Measurements from ENCODE around the gene HBM. TPM values are rescaled to one million over a fixed set of nuclear protein-coding genes. Genes with fewer than 3 reads are reported as not detected.
"Not testable (repeated sequence)": the region's sequence is repeated elsewhere in the genome, so short reads cannot be mapped to it uniquely, and the experiment has no call there.

The HBM gene
- total RNA-seq, 4 donors from 2014 or later = not detected

GRCh38 chr16:119295-119694 is 46.5 kb upstream of the HBM start:
- intact Hi-C loops (cut with DNase I; ENCODE audit: low total_unique reads) = no loop called here
- no peaks in the 10 kb centered on the region for H3K9me3 ChIP-seq
- TF ChIP-seq POLR2AphosphoS5 (IDR thresholded peaks at IDR 0.05) (no peak), POLR2A (IDR thresholded peaks at IDR 0.05) (no peak), CTCF (IDR thresholded peaks at IDR 0.05) (no peak), EP300 (IDR thresholded peaks at IDR 0.05; ENCODE audit: low read depth) (no peak)

GRCh38 chr16:119835-120491 is 45.8 kb upstream of the HBM start:
- in situ Hi-C loops (cut with MboI; ENCODE audit: low pct_ligation_motif_present in 1 of 4, low pct_unique_long_range_greater_than_20kb in 1 of 4, low sequenced_read_pairs in 3 of 4) = no loop called here
- H3K9me3 ChIP-seq = no peaks in the 10 kb centered on the region
- 83 to 90% methylated on average over 1 to 3 of the region's 3 CpGs for WGBS, 2 donors (ENCODE audit: low coverage in 1 of 2)

More at GRCh38 chr16:119295-119694, 46.5 kb upstream of the HBM start:
- 94% methylated on average over 5 of the region's 5 CpGs; no CpG with 5 or more reads in 1 of the 2 donors for WGBS, 2 donors (ENCODE audit: low coverage in 1 of 2)
- in situ Hi-C loops (cut with MboI; ENCODE audit: low pct_ligation_motif_present in 1 of 4, low pct_unique_long_range_greater_than_20kb in 1 of 4, low sequenced_read_pairs in 3 of 4) = no loop called here
- Histone ChIP-seq H3K27me3 (no peaks in the 10 kb centered on the region), H3K4me3 (no peak overlapping the region), H3K36me3 (no peaks in the 10 kb centered on the region), H3K4me1 (peaks cover 0 to 8% (median 4%) of the 10 kb centered on the region in 4 donors), H3K27ac (no peak overlapping the region)
- DNase-seq = no peak

GRCh38 chr16:120756-121155 is 45.0 kb upstream of the HBM start:
- Histone ChIP-seq H3K27ac (no peak overlapping the region), H3K36me3 (no peaks in the 10 kb centered on the region), H3K27me3 (no peaks in the 10 kb centered on the region), H3K9me3 (no peaks in the 10 kb centered on the region), H3K4me3 (no peak overlapping the region), H3K4me1 (peaks cover 0 to 8% (median 4%) of the 10 kb centered on the region in 4 donors)
- intact Hi-C loops (cut with DNase I; ENCODE audit: low total_unique reads) (no loop called here), in situ Hi-C loops (cut with MboI; ENCODE audit: low pct_ligation_motif_present in 1 of 4, low pct_unique_long_range_greater_than_20kb in 1 of 4, low sequenced_read_pairs in 3 of 4) (no loop called here)
- WGBS, 2 donors (ENCODE audit: low coverage in 1 of 2) = 92 to 100% methylated on average over 2 of the region's 2 CpGs
- TF ChIP-seq EP300 (IDR thresholded peaks at IDR 0.05; ENCODE audit: low read depth) = no peak
- no peak for TF ChIP-seq POLR2AphosphoS5 (IDR thresholded peaks at IDR 0.05)
- TF ChIP-seq POLR2A (IDR thresholded peaks at IDR 0.05) = no peak
- TF ChIP-seq CTCF (IDR thresholded peaks at IDR 0.05) = no peak
- DNase-seq = no peak

More at GRCh38 chr16:119835-120491, 45.8 kb upstream of the HBM start:
- intact Hi-C loops (cut with DNase I; ENCODE audit: low total_unique reads) = no loop called here
- peaks cover 0 to 8% (median 4%) of the 10 kb centered on the region in 4 donors for H3K4me1 ChIP-seq
- no peak for TF ChIP-seq POLR2AphosphoS5 (IDR thresholded peaks at IDR 0.05)
- no peak for TF ChIP-seq CTCF (IDR thresholded peaks at IDR 0.05)
- TF ChIP-seq EP300 (IDR thresholded peaks at IDR 0.05; ENCODE audit: low read depth) = no peak
- TF ChIP-seq POLR2A (IDR thresholded peaks at IDR 0.05) = no peak
- H3K27me3 ChIP-seq = no peaks in the 10 kb centered on the region
- H3K27ac ChIP-seq = no peak overlapping the region
- no peaks in the 10 kb centered on the region for H3K36me3 ChIP-seq
- no peak for DNase-seq
- H3K4me3 ChIP-seq = no peak overlapping the region

- in situ Hi-C loops (cut with MboI; ENCODE audit: low pct_ligation_motif_present in 1 of 4, low pct_unique_long_range_greater_than_20kb in 1 of 4, low sequenced_read_pairs in 3 of 4) = no loop called here
- intact Hi-C loops (cut with DNase I; ENCODE audit: low total_unique reads) = no loop called here
- no peak overlapping the region for H3K27ac ChIP-seq
Measured at GRCh38 chr16:122361-122760, 43.4 kb upstream of the HBM start.

GRCh38 chr16:123558-124350 is 42.0 kb upstream of the HBM start:
- H3K27ac ChIP-seq; H3K4me1 ChIP-seq; H3K36me3 ChIP-seq; intact Hi-C loops (cut with DNase I; ENCODE audit: low total_unique reads); H3K4me3 ChIP-seq; H3K9me3 ChIP-seq; DNase-seq; in situ Hi-C loops (cut with MboI; ENCODE audit: low pct_ligation_motif_present in 1 of 4, low pct_unique_long_range_greater_than_20kb in 1 of 4, low sequenced_read_pairs in 3 of 4); H3K27me3 ChIP-seq: not testable (repeated sequence)
- 77 to 87% methylated on average over 7 to 19 of the region's 19 CpGs for WGBS, 2 donors (ENCODE audit: low coverage in 1 of 2)

More at GRCh38 chr16:122361-122760, 43.4 kb upstream of the HBM start:
- DNase-seq = no peak
- WGBS, 2 donors (ENCODE audit: low coverage in 1 of 2) = 100% methylated on average over 1 of the region's 1 CpG
- H3K36me3 ChIP-seq = no peaks in the 10 kb centered on the region
- peaks cover 0 to 8% (median 4%) of the 10 kb centered on the region in 4 donors for H3K4me1 ChIP-seq
- no peak overlapping the region for H3K4me3 ChIP-seq
- H3K9me3 ChIP-seq = no peaks in the 10 kb centered on the region
- TF ChIP-seq POLR2AphosphoS5 (IDR thresholded peaks at IDR 0.05) (no peak), POLR2A (IDR thresholded peaks at IDR 0.05) (no peak), EP300 (IDR thresholded peaks at IDR 0.05; ENCODE audit: low read depth) (no peak), CTCF (IDR thresholded peaks at IDR 0.05) (no peak)
- H3K27me3 ChIP-seq = no peaks in the 10 kb centered on the region

All from transverse colon (tissue), 4 donors.